Activated effector memory CD4-positive, alpha-beta T cell treated with Interleukin-2 at 50 U/mL for 16 hours (primary cell): ENCODE data around the gene OPCML.

Experiments used
- DNase-seq: peaks from one replicate; pipeline ENCODE4 v3.0.0-alpha.2; 2020

Gene OPCML

DNA sequence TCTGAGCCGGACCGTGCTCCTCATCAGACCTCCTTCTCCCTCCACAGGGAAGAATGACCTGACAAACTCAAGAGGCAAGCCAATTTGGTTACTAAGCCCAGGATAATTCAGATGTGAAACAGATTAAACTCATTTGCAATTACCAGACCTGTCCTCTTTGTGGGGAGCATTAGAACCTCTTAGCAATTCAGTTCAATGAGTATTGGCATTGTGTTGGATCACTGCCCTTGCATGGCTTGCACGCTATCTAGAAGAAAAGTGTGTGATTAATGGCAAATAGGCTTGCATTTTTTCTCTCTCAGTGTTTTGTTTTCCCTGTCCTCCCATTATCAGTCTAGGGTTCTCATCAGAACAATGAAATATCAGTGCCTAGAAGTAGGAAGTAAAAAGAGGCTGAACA is 365.6 kb downstream of the OPCML start:
- DNase-seq, result no peak

DNA sequence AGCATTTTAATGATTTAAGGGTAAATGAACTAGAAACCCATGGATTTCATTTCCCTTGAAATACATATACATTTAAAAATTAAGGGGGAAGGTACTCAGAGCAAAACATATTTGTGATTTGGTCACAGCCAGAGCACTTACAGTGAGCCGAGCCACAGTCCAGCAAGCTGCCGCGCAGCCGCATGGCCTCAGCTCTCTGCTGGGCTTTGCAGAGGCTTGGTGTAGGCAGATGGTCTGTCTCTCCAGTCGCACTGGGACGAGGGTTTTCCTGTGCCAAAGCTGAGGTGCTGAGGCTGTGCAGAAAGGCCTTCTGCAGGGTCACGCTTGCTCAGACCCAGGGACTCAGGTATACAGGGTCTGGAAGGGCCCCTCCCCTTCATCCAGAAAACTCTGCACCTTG is 367.3 kb downstream of the OPCML start:
- no peak for DNase-seq

DNA sequence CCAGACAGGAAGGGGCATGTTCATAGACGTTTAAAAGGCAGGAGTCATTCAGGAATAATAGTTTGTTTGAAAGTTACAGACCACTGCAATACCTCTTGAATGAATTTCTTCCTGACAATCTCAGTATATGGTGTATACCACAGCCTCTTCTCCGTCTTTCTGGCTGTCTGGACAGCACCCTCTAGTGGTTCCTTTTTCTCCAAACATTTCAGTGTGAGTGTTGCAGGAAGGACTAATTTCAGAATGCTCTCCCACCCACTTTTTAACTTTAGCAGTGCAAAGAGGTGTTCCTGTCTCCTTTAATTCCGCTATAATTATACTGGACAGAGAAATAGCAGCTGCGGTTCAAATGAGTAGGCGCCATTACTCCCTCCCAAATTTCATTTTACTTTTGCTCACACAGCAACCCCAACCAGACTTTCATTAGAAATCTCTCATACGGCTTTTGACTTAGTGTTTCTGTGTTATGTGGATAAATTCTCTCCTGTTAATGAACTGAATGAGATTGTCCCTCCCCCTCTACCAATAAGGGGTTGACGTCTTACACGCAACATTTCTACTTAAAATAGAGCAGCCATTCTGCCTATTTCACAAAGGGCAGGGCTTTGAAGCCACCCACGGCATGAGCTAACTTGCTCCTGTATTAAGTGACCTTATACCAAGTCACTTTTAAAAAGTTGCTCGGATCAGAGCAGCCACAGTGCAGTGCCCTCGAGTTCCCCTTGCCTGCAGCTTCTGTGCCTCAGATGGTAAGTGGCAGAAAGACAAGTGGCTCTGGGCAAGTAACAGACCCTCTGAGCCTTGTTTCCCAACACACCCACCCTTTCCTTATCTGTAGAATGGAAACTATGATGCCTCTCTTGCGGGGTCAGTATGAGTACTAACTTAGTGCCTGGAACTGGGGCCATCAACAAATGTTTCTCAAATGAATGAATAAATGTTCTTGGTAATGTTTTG is 368.6 kb downstream of the OPCML start:
- DNase-seq, result no peak

DNA sequence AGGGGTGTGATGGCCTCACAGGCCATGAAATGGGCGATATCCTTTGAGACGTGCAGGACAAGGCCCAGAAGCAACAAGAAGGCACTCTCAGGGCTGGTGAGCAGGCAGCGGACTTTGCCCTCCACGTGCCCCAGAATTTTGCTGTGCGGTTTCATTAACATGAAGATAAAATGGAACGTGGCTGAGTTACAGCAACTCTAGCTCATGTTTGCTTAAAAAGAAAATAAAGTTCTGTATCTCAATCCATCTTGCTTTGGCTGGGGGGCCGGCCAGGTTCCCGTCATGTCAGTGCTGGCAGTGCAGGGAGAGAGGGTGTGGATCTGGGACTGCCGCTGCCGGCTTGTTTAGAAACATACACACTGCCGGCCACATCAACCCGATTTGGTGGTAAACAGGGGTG is 370.1 kb downstream of the OPCML start:
- no peak for DNase-seq

DNA sequence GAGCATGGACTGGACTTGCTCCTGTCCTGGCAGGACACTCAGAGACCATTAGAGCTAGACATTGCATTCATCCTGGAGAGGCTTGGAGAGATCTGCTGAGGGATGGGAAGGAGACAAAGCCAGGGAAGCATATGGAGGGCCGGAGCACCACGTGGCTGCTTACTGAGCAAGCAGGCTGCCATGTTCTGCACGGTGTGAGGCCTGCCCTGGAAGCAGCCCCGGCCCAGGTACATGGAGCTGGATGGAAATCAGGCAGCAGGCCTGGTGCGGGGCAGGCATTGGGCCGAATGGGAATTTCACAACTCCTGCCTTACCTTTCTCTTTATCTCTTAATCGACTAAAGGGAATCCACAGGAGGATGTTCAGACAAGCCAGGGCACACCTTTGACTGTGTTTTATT is 371.5 kb downstream of the OPCML start:
- no peak for DNase-seq

DNA sequence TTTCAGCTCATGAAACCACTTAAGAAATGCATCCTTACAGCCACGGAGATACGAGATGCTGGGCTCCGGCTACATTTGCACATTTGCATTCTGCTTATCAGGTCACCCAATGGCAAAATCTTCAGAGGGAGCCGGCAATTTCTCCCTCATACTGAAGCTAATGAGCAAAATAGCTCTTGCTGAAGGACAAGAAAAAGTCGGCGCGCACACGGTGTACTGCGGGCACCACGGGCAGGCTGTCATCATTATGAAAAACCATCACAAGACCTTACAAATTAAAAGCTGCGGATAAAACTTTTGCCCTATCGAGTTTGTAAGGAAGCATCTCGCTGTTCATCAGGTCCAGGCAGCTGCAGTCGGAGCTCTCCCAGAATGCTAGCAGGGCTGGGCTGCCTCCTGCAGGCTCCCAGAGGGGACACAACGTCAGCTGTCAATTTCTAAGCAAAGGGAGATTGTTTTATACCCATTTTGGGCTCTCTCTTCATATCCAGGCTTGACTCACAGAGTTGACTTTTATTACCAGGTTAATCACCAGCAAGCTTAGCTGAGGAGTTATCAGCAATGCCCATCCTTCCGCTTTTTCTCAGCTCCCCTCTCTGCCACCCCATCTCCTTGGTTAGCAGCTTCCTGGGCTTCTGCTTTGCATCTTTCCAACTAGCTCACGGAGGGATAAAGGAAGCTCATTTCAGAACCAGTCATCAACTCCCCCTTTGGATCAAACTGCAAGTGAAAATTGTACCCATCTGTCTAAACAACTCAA is 375.1 kb downstream of the OPCML start:
- no peak for DNase-seq

DNA sequence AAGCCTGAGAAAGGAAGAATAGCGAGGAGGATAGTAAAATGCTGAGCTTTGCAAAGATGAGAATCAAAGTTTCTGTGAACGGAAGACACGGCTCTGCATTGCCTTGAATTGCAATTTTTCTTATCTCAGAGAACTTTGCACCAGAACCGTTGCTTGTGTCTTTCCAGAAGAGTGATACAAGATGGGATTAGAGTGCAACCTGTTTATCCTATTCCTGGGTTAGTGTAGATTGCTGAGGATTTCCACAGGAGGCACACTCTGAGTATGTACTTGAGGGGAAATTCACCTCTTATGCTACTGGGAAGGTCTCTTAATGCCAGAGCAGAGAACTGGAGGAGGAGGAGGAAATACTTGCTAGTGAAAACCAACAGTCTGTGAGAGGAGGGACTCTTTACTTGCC is 377.5 kb downstream of the OPCML start:
- no peak for DNase-seq

DNA sequence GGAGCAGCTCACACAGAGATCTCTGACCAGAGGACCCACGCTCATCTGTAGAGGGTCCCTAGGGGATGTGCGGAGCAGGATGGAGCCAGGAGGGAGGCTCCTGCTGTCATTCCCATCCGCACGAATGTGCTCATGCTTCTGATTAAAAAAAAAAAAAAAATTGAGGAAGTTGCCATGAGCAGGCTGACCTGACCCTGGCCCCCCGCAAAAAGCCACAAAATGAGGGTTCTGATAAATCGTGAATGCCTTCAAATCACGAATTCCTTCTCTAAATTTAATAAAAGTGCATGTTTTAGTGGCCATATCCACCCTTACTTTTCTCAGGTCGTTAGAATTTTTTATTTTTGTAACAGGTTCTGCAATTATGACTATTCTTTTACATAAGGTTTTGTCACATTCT is 378.2 kb downstream of the OPCML start:
- DNase-seq, result no peak

DNA sequence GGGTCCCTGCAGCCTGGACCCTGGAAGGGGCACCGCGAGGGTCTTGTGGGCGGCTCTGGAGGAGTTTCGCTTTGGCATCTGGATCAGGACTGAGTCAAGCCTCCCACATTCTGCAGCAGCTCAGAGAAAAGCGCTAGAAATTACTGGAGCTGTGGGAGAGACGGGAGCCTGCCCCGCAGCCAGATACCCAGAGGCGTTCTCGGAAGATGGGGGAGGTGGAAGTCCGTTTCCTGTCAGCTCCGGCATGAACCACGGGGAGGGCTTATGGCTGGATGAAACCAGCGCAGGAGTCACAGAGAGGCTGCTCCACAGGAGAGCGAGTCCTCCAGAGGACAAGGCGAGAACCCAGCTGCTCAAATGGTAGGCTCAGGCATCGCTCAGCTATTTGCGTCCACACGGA is 379.3 kb downstream of the OPCML start:
- no peak for DNase-seq

DNA sequence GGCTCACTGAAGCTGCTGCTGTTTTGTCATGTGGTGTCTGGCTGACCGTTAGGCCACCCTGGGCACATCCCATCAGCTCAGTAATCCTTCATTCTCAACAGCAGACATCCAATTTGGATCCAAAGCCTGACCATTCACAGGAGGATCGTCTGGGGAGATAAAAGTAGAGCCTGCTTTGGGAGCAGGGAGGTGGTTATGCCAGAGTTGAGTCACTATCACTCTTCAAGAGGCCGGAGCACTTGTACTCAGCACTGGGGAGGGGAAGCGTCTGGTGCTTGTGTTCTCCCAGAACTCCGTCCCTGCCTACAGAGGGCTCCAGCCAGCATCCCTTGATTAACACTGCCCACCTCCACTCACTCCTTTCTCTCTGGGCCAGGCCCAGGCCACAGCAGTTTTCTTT is 382.6 kb downstream of the OPCML start:
- DNase-seq, result no peak

DNA sequence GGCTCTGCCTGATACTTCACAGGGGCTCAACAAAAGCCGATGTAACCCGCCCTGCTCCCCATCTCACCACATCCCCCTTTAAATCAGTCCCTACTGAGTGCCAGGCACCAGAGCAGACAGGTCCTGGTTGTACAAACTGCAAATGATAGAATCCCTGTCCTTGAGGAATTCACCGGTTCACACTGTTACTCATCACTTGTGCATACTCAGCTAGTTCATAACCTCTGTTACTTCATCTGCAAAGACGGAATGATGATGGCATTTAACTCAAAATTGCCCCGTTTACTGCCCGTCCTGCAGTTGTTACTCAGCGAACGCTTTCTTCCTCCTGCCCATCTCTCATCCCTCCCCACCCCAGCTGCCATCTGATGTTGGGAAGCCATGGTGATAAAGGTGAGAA is 384.7 kb downstream of the OPCML start:
- no peak for DNase-seq

DNA sequence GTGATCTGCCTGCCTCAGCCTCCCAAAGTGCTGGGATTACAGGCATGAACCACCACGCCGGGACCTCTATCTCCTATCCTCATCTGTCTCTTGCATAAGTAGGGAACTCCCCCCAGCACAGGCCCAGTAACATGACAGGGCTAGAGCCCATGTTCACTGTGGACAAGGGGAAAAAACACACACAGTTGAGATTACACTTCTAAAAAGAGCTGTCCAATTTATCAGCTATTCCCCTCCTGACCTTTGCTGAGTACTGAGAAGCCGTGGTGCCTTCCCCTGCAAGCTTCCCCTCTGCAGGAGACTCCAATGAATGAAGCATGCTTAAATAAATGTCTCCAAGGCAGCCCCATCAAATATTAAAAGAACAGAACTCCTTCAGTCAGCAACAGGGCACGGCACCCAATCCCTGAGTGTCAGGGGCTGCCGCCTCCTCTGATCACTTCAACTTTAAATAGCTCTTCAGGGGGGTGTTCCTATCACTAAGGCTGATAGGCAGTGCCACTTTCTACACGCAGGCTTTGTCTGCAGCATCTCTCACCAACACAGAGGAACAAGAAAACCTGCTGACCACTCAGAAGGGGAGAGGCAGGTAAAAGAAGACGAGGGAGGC is 385.5 kb downstream of the OPCML start:
- no peak for DNase-seq

DNA sequence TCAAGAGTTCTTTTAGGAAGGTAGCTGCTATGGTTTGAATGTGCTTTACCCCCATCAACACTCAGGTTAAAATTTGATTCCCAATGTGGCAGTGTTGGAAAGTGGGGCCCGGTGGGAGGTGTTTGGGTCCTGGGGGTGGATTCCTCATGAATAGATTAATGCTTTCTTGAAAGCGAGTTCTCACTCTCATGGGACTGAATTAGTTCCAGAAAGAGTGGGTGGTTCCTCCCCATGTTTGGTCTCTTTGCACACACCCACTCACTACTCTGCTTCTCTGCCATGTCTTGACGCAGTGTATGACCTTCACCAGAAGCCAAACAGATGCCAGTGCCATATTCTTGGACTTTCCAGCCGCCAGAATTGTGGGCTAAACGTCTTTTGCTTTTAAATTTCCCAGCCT is 394.4 kb downstream of the OPCML start:
- DNase-seq, result no peak

DNA sequence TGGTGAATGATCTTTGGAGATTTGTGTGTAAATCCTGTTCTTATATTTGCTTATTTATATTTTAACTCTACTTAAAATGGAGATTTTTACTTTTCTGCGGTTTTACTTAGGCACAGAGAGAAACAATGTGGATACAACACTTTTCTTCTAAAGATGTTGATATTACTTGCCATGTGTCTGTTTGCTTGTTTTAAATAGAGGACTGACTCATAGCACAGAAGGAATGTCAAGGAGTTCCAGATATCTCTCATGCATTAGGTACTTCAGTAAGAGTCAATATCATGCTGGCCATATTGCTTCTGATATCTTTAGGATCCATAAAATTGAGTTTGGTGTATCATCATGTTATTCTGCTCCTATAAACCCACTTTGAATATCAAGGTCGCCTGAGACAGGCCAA is 395.0 kb downstream of the OPCML start:
- DNase-seq, result no peak

DNA sequence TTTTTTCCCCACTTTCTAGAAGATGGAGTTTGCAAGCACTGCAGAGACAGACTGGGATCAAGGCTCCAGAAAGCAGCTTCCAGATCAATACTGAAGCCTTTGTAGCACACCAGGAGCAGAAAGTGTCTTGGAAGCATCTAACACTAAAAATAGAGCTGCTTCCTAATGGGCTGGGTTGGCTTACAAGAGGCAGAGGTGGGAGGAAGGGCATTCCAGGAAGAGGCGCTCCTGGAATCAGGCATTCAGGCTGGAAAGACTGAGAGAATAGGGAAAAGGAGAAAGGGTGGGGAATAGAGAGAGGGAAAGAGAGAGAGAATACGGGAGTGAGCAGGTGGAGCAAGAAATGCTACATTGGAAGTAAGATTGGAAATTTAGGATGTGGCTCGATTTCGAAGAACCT is 395.9 kb downstream of the OPCML start:
- DNase-seq, result no peak

DNA sequence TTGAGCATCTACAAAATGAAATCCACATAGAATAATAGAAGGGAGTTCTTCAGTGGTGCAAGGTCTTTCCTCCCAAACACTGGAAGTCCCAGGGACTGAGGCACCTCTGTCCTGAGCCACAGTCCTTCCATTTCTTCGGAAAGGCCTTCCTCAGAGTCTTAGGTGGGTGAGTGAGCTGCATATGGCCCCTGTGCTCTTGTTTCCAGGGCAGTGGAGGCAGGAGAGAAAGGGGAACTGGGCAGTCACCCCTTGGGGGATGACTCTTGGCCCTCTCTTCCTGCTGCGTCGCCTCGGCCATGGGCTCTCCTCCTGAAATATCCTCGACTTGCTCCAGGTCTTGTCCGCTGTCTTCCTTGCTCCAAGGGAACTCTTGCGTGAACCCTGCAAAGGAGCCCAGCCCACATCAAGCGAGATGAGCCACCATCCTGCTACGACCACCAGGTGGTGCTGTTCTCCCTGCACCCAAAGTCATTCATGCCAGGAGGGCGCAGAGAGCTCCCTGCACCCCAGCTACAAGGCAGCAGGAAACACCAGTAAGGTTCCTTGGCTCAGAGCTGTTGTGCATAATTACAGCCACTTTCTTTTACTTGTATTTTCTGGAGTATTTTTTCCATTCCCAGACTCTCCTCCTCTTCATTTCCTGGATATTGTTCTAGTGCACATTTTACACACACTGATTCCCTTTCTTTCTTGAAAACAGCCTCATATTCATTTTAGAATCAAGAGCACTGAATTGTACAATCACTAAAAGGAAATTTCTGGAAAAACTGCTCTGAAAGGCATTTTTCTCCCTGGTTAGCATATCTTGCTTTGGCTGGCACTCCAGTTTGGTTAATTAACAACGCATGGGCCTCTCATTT is 397.8 kb downstream of the OPCML start:
- peak; percentile 2 for DNase-seq

DNA sequence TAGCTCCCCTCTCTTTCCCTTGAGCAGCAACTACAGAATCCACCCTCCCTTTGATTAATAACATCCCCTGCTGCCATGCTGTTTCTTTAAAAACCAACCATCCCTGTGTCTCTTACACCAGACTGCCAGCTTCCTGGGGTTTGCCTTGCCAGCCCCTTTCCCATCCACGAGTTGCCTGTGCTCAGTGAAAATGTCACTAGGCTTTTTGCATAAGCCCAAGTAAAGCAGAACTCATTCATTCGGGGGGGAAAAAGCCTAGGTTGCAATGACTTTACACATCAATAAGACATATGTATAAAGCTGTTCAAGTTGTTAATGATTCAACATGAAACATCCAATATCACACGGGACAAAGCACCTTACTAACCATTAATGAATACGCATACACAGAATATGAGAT is 398.7 kb downstream of the OPCML start:
- DNase-seq, result no peak

DNA sequence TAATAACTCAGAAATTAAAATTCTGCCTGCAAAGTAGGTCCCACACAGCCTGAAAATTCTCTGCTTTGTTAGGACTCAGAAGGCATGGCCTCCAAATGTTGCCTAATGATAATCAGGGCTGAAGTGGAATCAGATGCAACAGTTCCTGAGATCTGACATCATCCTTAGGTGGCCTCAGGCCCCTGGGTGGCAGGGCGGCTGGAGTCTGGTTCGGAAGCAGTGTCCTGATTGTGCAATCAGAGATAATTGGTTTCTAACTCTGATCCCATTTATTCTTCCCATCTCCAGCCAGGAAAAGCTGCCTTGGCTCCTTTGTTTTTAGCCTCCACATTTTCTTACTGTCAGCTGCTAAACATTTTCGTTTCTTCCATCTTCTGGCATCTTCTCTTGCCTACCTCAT is 399.3 kb downstream of the OPCML start:
- DNase-seq, result no peak

DNA sequence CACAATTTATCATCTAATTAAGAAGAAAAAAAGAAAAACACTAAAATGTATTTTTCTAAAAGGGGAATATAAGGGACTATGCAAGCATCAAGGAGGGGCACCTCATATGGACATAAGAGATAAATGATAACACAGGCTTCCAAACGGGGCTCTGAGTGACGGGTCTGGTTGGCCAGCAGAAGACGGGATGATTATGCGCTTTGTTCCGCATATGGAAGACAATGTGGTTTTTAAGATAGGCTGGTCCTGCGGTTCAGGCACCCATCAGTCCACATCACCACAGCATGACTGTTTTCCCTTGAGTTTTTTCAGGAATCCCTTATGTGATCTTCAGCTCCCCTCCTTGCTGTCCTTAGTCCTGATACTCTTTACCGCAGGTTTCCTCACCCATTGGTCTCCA is 404.6 kb downstream of the OPCML start:
- no peak for DNase-seq

DNA sequence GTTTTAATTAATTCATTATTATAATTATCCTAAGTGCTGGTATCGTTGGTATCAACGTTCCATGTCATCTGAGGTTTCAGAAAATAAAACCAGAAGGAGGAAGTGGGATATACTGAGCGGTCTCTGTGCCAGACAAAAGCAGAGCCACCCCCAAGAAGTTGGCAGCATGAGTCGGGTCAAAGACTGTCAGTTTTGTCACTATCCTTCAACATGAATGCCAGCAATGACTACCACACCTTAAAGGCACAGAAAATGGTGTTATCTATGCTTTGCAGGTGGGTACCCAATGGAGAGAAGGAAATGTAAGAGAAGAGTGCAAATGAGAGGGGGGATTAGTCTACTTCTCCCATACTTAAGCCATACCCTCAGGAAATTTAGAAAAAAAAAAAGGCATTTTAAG is 408.5 kb downstream of the OPCML start:
- no peak for DNase-seq

DNA sequence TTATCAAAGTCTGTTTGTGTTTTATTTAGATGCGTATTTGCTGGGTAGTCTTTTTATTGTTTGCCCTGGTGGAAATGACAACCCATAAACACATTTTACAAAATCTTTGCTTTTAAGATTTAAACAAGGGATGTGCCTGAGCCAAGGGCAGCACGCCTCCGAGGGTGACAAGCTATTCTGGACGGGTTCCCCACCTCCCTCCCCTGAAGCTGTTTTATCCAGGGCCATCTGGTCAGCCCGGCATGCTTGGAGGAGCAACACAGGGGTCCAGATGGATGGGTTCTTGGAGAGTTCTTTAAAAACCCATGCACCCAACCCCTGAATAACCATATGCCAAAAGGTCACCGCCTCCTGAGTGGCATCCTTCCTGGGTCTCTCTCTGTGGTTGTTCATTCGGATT is 408.9 kb downstream of the OPCML start:
- DNase-seq, result no peak

DNA sequence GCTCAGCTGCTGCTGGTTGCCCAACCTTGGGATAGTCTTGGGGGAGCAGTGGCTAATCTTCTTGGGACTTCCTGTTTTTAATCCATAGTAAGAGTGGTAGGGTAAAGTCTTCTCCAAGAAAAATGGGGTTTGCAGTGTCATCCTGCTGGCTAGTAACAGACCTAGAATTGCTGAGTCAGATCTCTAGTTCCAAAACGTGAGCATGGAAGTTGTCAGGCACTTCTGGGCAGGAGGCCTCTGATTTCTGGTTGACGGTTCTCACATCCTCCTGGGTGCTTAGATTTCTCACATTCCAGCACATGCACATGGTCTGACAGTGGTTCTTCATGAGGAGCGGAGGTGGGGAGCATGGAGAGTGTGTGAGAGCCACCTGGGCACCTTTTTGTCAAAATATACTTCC is 410.0 kb downstream of the OPCML start:
- no peak for DNase-seq
